Lower lobe of right lung (tissue), 2 donors: ENCODE results near the gene NBPF6. TPM values are rescaled to one million over a fixed set of nuclear protein-coding genes. Genes with fewer than 3 reads are reported as not detected.
"Not testable (repeated sequence)": the region's sequence is repeated elsewhere in the genome, so short reads cannot be mapped to it uniquely, and the experiment has no call there.

Source experiments
- ATAC-seq, 2 donors: fragments of 200-7000 bp; cut with Tn5 transposase; one replicate each; pipeline ENCODE4 v1.9.1; 2020 to 2022; ENCODE audit warnings: mild to moderate bottlenecking in 2 of 2, moderate library complexity in 2 of 2
- DNase-seq: peaks from one replicate; pipeline ENCODE4 v3.0.0-alpha.2; 2020
- H3K27ac ChIP-seq: fragments of 200-600 bp; one replicate; pipeline ENCODE4 v1.8.0; 2022
- H3K27me3 ChIP-seq: fragments of 200-600 bp; one replicate; pipeline ENCODE4 v1.8.0; 2022; ENCODE audit warnings: low read depth
- H3K36me3 ChIP-seq: fragments of 200-600 bp; one replicate; pipeline ENCODE4 v1.8.0; 2022; ENCODE audit warnings: mild to moderate bottlenecking
- H3K4me1 ChIP-seq: fragments of 200-600 bp; one replicate; pipeline ENCODE4 v1.8.0; 2022
- H3K4me3 ChIP-seq: fragments of 200-600 bp; one replicate; pipeline ENCODE4 v1.8.0; 2022; ENCODE audit warnings: mild to moderate bottlenecking
- H3K9me3 ChIP-seq: fragments of 200-600 bp; one replicate; pipeline ENCODE4 v1.8.0; 2022
- intact Hi-C: fragments of 100-400 bp; cut with DNase I; formaldehyde crosslinking; loops from one replicate; pipeline ENCODE4 v1.11.0; 2022
- total RNA-seq: library from RNA; stranded (reverse); fragmentation: NEBNext Ultra II Directional; extraction: Animal tissue kit (Norgen Biotek cat#: 25700); gene quantifications from one replicate; pipeline ENCODE4 v1.2.1, GENCODE V29; 2021
- TF ChIP-seq, protein P1 (sequence below): fragments of 200-600 bp; IDR thresholded peaks from one replicate; pipeline ENCODE4 v1.8.0; 2022; ENCODE audit warnings: antibody characterized with exemption, mild to moderate bottlenecking
- donor health status: DM: no; HTN: yes; CAD: no; lungs with severe emphysema.

Gene NBPF6
- total RNA-seq, 1 donor from 2014 or later: not detected

DNA sequence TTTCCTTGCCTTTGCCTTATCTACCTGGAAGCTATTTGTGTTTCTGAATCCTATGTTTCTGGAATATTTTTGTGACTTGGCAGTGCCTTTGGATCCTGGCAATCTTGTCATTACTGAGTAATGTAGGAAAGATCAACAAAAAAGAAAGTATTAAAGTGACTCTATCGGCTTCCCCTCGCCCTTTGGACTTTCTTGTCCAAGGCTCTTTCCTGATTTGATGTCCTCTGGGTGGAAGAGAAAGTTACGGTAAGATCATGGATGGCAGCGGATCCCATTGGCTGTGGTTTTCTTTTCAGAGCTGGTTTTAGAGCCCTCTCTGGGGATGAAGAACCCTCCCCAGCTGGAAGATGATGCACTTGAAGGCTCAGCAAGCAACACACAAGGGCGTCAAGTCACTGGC lies 17.0 kb downstream of the NBPF6 start:
- ATAC-seq, H3K27me3 ChIP-seq, H3K4me3 ChIP-seq, H3K27ac ChIP-seq, intact Hi-C loops, H3K4me1 ChIP-seq, H3K36me3 ChIP-seq, DNase-seq, H3K9me3 ChIP-seq: not testable (repeated sequence)

DNA sequence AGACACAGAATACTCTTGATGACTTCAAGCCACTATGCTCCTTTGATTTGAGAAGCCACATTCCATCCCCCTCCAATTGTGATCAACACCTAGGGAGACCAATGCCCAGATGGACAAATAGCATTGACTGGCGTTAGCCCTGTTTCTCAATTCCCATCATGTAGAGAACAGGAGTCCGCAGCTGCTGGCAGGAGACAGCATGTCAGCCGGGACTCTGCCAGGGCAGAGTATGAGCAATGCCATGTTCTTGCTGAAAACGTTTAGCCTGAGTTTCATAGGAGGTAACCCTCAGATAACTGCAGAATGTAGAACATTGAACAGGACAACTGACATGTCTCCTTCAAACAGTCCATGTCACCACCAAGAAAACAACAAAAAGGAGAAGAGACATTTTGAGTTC lies 20.6 kb downstream of the NBPF6 start:
- H3K27me3 ChIP-seq, H3K4me3 ChIP-seq, DNase-seq, ATAC-seq, H3K36me3 ChIP-seq, H3K9me3 ChIP-seq, H3K4me1 ChIP-seq, H3K27ac ChIP-seq, intact Hi-C loops: not testable (repeated sequence)

DNA sequence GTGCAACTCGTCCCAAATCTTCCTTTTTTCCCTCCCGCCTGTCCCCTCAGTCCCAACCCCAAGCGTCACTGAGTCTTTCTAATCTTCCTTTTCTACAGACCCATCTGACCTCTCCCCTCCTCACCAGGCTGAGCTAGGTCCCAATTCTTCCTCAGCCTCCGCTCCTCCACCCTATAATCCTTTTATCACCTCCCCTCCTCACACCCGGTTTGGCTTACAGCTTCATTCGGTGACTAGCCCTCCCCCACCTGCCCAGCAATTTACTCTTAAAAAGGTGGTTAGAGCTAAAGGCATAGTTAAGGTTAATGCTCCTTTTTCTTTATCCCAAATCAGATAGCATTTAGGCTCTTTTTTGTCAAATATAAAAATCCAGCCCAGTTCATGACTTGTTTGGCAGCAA lies 24.4 kb downstream of the NBPF6 start:
- H3K36me3 ChIP-seq, H3K4me1 ChIP-seq, H3K9me3 ChIP-seq, DNase-seq, H3K4me3 ChIP-seq, H3K27ac ChIP-seq, ATAC-seq, intact Hi-C loops, H3K27me3 ChIP-seq: not testable (repeated sequence)

DNA sequence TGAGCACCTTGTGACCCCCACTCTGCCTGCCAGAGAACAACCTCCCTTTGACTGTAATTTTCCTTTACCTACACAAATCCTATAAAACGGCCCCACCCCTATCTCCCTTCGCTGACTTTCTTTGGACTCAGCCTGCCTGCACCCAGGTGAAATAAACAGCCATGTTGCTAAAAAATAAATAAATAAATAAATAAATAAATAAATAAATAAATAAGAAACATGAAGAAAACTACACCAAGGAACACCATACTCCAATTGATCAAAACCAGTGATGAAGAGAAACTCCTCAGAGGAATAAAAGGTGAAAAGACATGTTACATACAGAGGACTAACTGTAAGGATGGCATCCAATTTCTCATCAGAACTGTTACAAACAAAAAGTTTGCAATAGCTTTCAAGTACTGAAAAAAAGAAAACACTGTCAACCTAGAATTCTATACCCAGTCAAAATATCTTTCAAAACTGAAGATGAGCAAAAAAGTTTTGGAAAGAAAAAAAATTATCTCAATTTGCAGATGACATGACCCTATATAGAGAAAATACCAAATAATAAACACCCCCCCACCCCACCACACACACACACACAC lies 28.4 kb downstream of the NBPF6 start:
- Histone ChIP-seq H3K36me3 (no peaks in the 10 kb centered on the region), H3K4me3 (no peak overlapping the region), H3K9me3 (peaks cover 7% of the 10 kb centered on the region), H3K4me1 (no peaks in the 10 kb centered on the region), H3K27me3 (no peaks in the 10 kb centered on the region), H3K27ac (no peak overlapping the region)
- intact Hi-C loops: no loop called here
- TF ChIP-seq, protein P1, sequence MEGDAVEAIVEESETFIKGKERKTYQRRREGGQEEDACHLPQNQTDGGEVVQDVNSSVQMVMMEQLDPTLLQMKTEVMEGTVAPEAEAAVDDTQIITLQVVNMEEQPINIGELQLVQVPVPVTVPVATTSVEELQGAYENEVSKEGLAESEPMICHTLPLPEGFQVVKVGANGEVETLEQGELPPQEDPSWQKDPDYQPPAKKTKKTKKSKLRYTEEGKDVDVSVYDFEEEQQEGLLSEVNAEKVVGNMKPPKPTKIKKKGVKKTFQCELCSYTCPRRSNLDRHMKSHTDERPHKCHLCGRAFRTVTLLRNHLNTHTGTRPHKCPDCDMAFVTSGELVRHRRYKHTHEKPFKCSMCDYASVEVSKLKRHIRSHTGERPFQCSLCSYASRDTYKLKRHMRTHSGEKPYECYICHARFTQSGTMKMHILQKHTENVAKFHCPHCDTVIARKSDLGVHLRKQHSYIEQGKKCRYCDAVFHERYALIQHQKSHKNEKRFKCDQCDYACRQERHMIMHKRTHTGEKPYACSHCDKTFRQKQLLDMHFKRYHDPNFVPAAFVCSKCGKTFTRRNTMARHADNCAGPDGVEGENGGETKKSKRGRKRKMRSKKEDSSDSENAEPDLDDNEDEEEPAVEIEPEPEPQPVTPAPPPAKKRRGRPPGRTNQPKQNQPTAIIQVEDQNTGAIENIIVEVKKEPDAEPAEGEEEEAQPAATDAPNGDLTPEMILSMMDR: no peak
- DNase-seq: no peak
- no peak for ATAC-seq

DNA sequence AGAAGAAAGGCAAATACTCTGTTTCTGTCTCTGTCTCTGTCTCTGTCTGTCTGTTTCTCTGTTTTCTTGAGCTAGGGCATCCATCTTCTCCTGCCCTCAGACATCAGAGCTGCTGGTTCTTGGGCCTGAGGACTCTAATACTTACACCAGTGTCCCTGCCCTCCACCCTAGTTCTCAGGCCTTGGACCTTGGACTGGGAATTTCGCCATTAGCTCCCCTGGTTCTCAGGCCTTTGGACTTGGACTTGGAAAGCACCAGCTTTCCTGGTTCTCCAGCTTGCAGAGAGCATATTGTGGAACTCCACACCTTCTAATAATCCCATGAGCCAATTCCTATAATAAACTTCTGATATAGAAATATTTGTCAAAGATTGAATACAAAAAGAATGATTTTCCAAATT lies 32.6 kb downstream of the NBPF6 start:
- ATAC-seq (no peak), DNase-seq (no peak)
- TF ChIP-seq, protein P1: no peak
- Histone ChIP-seq H3K4me3 (no peak overlapping the region), H3K4me1 (no peaks in the 10 kb centered on the region), H3K27ac (no peak overlapping the region), H3K36me3 (no peaks in the 10 kb centered on the region), H3K9me3 (peaks cover 7% of the 10 kb centered on the region), H3K27me3 (no peaks in the 10 kb centered on the region)
- intact Hi-C loops: no loop called here

DNA sequence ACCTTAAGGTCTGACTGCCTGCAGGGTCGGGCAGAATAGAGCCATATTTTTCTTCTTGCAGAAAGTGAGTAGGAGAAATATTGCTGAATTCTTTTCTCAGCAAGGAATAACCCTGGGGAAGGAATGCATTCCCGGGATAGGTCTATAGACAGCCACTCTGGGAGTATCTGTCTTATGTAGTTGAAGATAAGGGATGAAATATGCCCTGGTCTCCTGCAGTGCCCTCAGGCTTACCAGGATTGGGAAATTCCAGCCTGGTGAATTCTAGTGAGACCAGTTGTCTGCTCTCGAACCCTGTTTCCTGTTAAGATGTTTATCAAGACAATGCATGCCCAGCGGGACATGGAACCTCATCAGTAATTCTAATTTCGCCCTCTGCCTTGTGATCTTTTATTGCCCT lies 35.8 kb downstream of the NBPF6 start:
- intact Hi-C loops, H3K9me3 ChIP-seq, H3K36me3 ChIP-seq, H3K4me1 ChIP-seq, ATAC-seq, H3K4me3 ChIP-seq, DNase-seq, H3K27me3 ChIP-seq, H3K27ac ChIP-seq: not testable (repeated sequence)

DNA sequence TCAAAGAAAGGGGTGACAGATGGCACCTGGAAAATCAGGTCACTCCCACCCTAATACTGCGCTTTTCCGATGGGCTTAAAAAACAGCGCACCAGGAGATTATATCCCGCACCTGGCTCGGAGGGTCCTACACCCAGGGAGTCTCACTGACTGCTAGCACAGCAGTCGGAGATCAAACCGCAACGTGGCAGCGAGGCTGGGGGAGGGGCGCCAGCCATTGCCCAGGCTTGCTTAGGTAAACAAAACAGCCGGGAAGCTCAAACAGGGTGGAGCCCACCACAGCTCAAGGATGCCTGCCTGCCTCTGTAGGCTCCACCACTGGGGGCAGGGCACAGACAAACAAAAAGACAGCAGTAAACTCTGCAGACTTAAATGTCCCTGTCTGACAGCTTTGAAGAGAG lies 36.6 kb downstream of the NBPF6 start:
- intact Hi-C loops, H3K4me1 ChIP-seq, H3K36me3 ChIP-seq, H3K27me3 ChIP-seq, H3K9me3 ChIP-seq, H3K27ac ChIP-seq, DNase-seq, ATAC-seq, H3K4me3 ChIP-seq: not testable (repeated sequence)

DNA sequence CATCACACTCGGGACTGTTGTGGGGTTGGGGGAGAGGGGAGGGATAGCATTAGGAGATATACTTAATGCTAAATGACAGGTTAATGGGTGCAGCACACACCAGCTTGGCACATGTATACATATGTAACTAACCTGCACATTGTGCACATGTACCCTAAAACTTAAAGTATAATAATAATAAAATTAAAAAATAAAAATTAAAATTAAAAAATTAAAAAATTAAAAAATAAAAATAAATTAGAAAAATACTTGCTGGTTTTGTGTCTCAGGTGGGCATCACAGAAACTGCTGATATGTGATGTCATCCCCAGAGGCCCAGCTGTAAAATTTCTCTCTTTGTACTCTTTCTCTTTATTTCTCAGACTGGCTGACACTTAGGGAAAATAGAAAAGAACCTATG lies 44.9 kb downstream of the NBPF6 start:
- H3K4me1 ChIP-seq, H3K27me3 ChIP-seq, DNase-seq, H3K27ac ChIP-seq, intact Hi-C loops, ATAC-seq, H3K4me3 ChIP-seq, H3K9me3 ChIP-seq, H3K36me3 ChIP-seq: not testable (repeated sequence)

DNA sequence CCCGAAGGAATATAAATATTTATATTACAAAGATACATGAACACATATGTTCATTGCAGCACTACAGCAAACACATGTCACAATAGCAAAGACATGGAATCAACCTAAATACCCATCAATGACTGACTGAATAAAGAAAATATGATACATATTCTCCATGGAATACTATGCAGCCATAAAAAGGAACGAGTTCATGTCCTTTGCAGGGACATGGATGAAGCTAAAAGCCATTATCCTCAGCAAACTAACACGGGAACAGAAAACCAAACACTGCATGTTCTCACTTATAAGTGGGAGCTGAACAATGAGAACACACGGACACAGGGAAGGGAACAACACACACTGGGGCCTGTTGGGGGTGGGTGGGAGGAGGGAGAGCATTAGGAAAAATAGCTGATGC lies 46.7 kb downstream of the NBPF6 start:
- H3K4me1 ChIP-seq, ATAC-seq, H3K9me3 ChIP-seq, intact Hi-C loops, H3K27ac ChIP-seq, H3K4me3 ChIP-seq, H3K27me3 ChIP-seq, H3K36me3 ChIP-seq, DNase-seq: not testable (repeated sequence)
